MM.1S (cell line): ENCODE measurements around the gene YY1.

ENCODE experiments used
- DNase-seq: peaks from one replicate; pipeline ENCODE4 v3.0.0-alpha.2; 2015
- H2AFZ ChIP-seq: fragments of 300-600 bp; sonication (generic); 2 replicates; pipeline ENCODE4 v1.6.0; 2016; ENCODE audit warnings: antibody characterized with exemption, low read length
- H3F3A ChIP-seq: fragments of 300-600 bp; sonication (generic); 2 replicates; pipeline ENCODE4 v1.6.1; 2016; ENCODE audit warnings: mild to moderate bottlenecking, antibody characterized with exemption, low read length, moderate library complexity, mixed read lengths; ENCODE audit not compliant: insufficient read depth
- H3K27ac ChIP-seq: fragments of 300-600 bp; sonication (generic); 2 replicates; pipeline ENCODE4 v1.5.1; 2016; ENCODE audit warnings: mild to moderate bottlenecking, low read length
- H3K27me3 ChIP-seq: fragments of 300-600 bp; sonication (generic); replicated peaks from 2 replicates; pipeline ENCODE4 v1.6.0; 2016; ENCODE audit warnings: low read length; ENCODE audit not compliant: insufficient read depth
- H3K36me3 ChIP-seq: fragments of 300-600 bp; sonication (generic); replicated peaks from 2 replicates; pipeline ENCODE4 v1.6.1; 2016; ENCODE audit warnings: mild to moderate bottlenecking, low read length, mixed read lengths; ENCODE audit not compliant: insufficient read depth
- H3K4me1 ChIP-seq: fragments of 300-600 bp; sonication (generic); 2 replicates; pipeline ENCODE4 v1.6.1; 2016; ENCODE audit warnings: low read length, mixed read lengths
- H3K4me2 ChIP-seq: fragments of 300-600 bp; sonication (generic); 2 replicates; pipeline ENCODE4 v1.6.0; 2016; ENCODE audit warnings: low read depth, low read length
- H3K4me3 ChIP-seq: fragments of 300-600 bp; sonication (generic); 2 replicates; pipeline ENCODE4 v1.5.1; 2016; ENCODE audit warnings: low read length, mixed read lengths
- H3K79me2 ChIP-seq: fragments of 300-600 bp; sonication (generic); 2 replicates; pipeline ENCODE4 v1.6.1; 2016; ENCODE audit warnings: mixed run types, low read length, mixed read lengths
- H3K9ac ChIP-seq: fragments of 300-600 bp; sonication (generic); 2 replicates; pipeline ENCODE4 v1.6.1; 2016; ENCODE audit warnings: low read length, mixed read lengths
- H3K9me2 ChIP-seq: fragments of 300-600 bp; sonication (generic); replicated peaks from 2 replicates; pipeline ENCODE4 v1.6.1; 2016; ENCODE audit warnings: mild to moderate bottlenecking, low read length, mixed read lengths; ENCODE audit not compliant: insufficient read depth
- H3K9me3 ChIP-seq: fragments of 300-600 bp; sonication (generic); replicated peaks from 2 replicates; pipeline ENCODE4 v1.6.1; 2016; ENCODE audit warnings: mild to moderate bottlenecking, low read length, mixed read lengths; ENCODE audit not compliant: insufficient read depth
- H4K20me1 ChIP-seq: fragments of 300-600 bp; sonication (generic); 2 replicates; pipeline ENCODE4 v1.6.1; 2016; ENCODE audit warnings: mild to moderate bottlenecking, low read length, moderate library complexity, mixed read lengths; ENCODE audit not compliant: insufficient read depth
- EZH2 ChIP-seq: fragments of 300-600 bp; sonication (generic); optimal IDR thresholded peaks from 2 replicates; pipeline ENCODE3; 2017; ENCODE audit warnings: low read depth, mild to moderate bottlenecking, antibody characterized with exemption, low read length, mixed read lengths
- EZH2phosphoT487 ChIP-seq: fragments of 300-600 bp; sonication (generic); IDR thresholded peaks from 2 replicates; pipeline ENCODE4 v1.6.1; 2018; ENCODE audit warnings: antibody characterized with exemption, low read length
- TF ChIP-seq, protein P1 (sequence below): fragments of 300-600 bp; sonication (generic); IDR thresholded peaks from 2 replicates; pipeline ENCODE4 v1.5.1; 2016; ENCODE audit warnings: antibody characterized with exemption, low read length, mixed read lengths

Gene YY1

DNA sequence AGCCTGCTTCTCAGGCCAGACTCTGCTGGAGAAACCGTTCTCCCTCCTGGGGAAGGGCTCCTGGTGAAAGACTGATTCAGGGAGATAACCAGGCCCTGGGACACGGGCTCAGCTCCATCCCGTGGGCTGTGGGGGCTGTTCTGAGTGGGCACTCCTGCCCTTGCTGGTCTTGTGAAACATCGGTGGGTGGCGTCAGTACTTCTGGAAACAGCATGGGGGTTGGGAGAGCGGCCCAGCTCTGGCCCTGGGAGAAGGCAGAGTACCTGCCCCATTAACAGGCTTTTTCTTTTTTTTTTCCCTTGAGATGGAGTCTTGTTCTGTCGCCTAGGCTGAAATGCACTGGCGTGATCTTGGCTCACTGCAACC lies 85.0 kb downstream of the YY1 start:
- H3K4me3 ChIP-seq, result no peak overlapping the region
- no peaks in the 10 kb centered on the region for H3F3A ChIP-seq
- no peaks in the 10 kb centered on the region for H3K9me3 ChIP-seq
- H3K36me3 ChIP-seq, result no peaks in the 10 kb centered on the region
- TF ChIP-seq, protein P1, sequence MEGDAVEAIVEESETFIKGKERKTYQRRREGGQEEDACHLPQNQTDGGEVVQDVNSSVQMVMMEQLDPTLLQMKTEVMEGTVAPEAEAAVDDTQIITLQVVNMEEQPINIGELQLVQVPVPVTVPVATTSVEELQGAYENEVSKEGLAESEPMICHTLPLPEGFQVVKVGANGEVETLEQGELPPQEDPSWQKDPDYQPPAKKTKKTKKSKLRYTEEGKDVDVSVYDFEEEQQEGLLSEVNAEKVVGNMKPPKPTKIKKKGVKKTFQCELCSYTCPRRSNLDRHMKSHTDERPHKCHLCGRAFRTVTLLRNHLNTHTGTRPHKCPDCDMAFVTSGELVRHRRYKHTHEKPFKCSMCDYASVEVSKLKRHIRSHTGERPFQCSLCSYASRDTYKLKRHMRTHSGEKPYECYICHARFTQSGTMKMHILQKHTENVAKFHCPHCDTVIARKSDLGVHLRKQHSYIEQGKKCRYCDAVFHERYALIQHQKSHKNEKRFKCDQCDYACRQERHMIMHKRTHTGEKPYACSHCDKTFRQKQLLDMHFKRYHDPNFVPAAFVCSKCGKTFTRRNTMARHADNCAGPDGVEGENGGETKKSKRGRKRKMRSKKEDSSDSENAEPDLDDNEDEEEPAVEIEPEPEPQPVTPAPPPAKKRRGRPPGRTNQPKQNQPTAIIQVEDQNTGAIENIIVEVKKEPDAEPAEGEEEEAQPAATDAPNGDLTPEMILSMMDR, result no peak
- TF ChIP-seq EZH2phosphoT487 (no peak), EZH2 (no peak)
- no peaks in the 10 kb centered on the region for H3K79me2 ChIP-seq
- no peaks in the 10 kb centered on the region for H3K27me3 ChIP-seq
- H3K9me2 ChIP-seq, result no peaks in the 10 kb centered on the region
- no peak overlapping the region for H3K9ac ChIP-seq
- no peaks in the 10 kb centered on the region for H4K20me1 ChIP-seq
- H3K4me1 ChIP-seq, result no peaks in the 10 kb centered on the region
- H3K4me2 ChIP-seq, result no peak overlapping the region
- H2AFZ ChIP-seq, result no peak overlapping the region
- no peak overlapping the region for H3K27ac ChIP-seq
- no peak for DNase-seq

DNA sequence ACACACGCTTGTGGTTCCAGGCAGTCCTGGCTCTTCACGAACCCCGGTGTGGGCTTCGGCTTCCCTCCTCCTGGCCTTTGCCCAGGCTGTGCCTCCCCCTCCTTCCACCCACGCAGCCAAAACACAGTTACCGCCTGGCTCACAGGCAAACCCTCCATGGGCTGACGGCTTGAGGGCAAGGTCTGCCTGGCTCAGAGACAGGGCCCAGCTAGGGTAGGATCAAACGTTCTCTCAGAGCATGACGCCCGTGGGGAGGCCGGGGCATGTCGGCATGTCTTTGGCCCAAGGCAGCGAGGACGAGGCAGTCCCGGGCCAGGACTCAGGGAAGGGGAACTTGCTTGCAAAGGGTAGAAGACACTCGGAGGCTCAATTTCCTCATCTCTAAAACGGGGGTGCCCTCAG lies 86.3 kb downstream of the YY1 start:
- Histone ChIP-seq H3K36me3 (no peaks in the 10 kb centered on the region), H4K20me1 (no peaks in the 10 kb centered on the region), H3K79me2 (no peaks in the 10 kb centered on the region), H3K4me3 (no peak overlapping the region), H3K9ac (no peak overlapping the region), H3F3A (no peaks in the 10 kb centered on the region), H2AFZ (no peak overlapping the region), H3K27me3 (no peaks in the 10 kb centered on the region), H3K4me1 (no peaks in the 10 kb centered on the region), H3K27ac (no peak overlapping the region), H3K9me2 (no peaks in the 10 kb centered on the region), H3K4me2 (no peak overlapping the region), H3K9me3 (no peaks in the 10 kb centered on the region)
- DNase-seq, result no peak
- TF ChIP-seq EZH2phosphoT487 (no peak), EZH2 (no peak)
- TF ChIP-seq, protein P1, result no peak

DNA sequence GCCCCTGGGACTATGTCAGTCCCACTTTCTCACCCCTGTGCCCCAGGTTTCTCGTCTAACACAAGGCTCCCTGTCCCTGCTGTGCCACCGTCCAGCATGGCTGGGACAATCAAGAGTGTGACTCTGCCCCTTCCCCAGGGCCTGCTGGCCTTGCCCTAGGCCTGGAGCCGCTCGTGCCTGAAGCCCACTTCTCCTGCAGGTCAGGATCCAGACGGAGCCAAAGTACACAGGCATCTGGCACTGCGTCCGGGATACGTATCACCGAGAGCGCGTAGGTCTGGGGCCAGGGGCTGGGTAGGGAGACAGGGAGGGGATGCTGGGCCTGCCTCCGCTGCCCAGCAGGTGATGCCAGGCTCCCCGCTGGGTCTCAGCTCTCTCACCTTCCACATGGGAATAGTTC lies 87.0 kb downstream of the YY1 start:
- Histone ChIP-seq H3F3A (no peaks in the 10 kb centered on the region), H2AFZ (no peak overlapping the region), H3K9ac (no peak overlapping the region), H3K27me3 (no peaks in the 10 kb centered on the region), H3K36me3 (no peaks in the 10 kb centered on the region), H4K20me1 (no peaks in the 10 kb centered on the region), H3K9me2 (no peaks in the 10 kb centered on the region), H3K9me3 (no peaks in the 10 kb centered on the region), H3K4me3 (no peak overlapping the region), H3K27ac (no peak overlapping the region), H3K4me2 (no peak overlapping the region), H3K4me1 (no peaks in the 10 kb centered on the region), H3K79me2 (no peaks in the 10 kb centered on the region)
- no peak for DNase-seq
- TF ChIP-seq EZH2phosphoT487 (no peak), EZH2 (no peak)
- TF ChIP-seq, protein P1, result no peak
